SK-N-SH (cell line): ENCODE data around the gene JAKMIP1. TPM values are rescaled to one million over a fixed set of nuclear protein-coding genes. Genes with fewer than 3 reads are reported as not detected.
A peak's percentile ranks its signal among the peaks of the same experiment; 100 is the strongest.

Experiments
- CTCF ChIA-PET: fragments of 300-600, 350-600 bp; formaldehyde crosslinking; extraction: SDS; loops from one replicate; lab custom pipeline; 2021; lab: Yijun Ruan, JAX
- POLR2A ChIA-PET: fragments of 350-600 bp; sonication (Branson Sonifier 250); formaldehyde crosslinking; extraction: SDS; loops from one replicate; lab custom pipeline; 2020; ENCODE audit warnings: antibody characterized with exemption, inconsistent platforms; lab: Yijun Ruan, JAX
- DNase-seq: peaks from one replicate; pipeline ENCODE4 v3.0.0; 2012
- H2AFZ ChIP-seq: fragments of 200-600 bp; sonication (generic); 2 replicates; pipeline ENCODE4 v1.8.1; 2016; ENCODE audit warnings: antibody characterized with exemption, mild to moderate bottlenecking, low read depth
- H3F3A ChIP-seq: fragments of 200-600 bp; sonication (generic); replicated peaks from 2 replicates; pipeline ENCODE3; 2016; ENCODE audit warnings: antibody characterized with exemption, mild to moderate bottlenecking; ENCODE audit not compliant: insufficient read depth
- H3K27ac ChIP-seq, 2 experiments: fragments of 200-500 bp in 1 of 2; fragments of 200-600 bp in 1 of 2; sonication (Bioruptor generic) in 1 of 2; sonication (generic), shearing (Covaris generic) in 1 of 2; 2 replicates each; pipeline versions ENCODE4 v1.5.1 to v1.6.1; 2014 to 2016; ENCODE audit warnings: low read depth in 2 of 2, inconsistent platforms in 1 of 2, low read length in 1 of 2, mild to moderate bottlenecking in 1 of 2, mixed read lengths in 1 of 2
- H3K27me3 ChIP-seq: fragments of 200-600 bp; sonication (generic), shearing (Covaris generic); 2 replicates; pipeline ENCODE4 v1.6.1; 2016; ENCODE audit warnings: mixed run types; ENCODE audit not compliant: insufficient read depth
- H3K36me3 ChIP-seq, 2 experiments: fragments of 200-500 bp in 1 of 2; fragments of 200-600 bp in 1 of 2; sonication (Bioruptor generic) in 1 of 2; sonication (generic) in 1 of 2; replicated peaks in 1 of 2; 2 replicates each; pipeline versions ENCODE3 to v1.5.1; 2014 to 2016; ENCODE audit warnings: low read length in 1 of 2, mild to moderate bottlenecking in 1 of 2; ENCODE audit not compliant: insufficient read depth in 2 of 2, control insufficient read depth in 1 of 2
- H3K4me1 ChIP-seq, 2 experiments: fragments of 200-500 bp in 1 of 2; fragments of 200-600 bp in 1 of 2; sonication (Bioruptor generic) in 1 of 2; sonication (generic), shearing (Covaris generic) in 1 of 2; 2 replicates each; pipeline versions ENCODE4 v1.5.1 to v1.6.1; 2014 to 2016; ENCODE audit warnings: low read depth in 1 of 2, low read length in 1 of 2, mixed run types in 1 of 2; ENCODE audit not compliant: insufficient read depth in 2 of 2, control insufficient read depth in 1 of 2
- H3K4me2 ChIP-seq: fragments of 200-600 bp; sonication (generic), shearing (Covaris generic); 2 replicates; pipeline ENCODE4 v1.6.1; 2017; ENCODE audit warnings: mixed run types
- H3K4me3 ChIP-seq, 2 experiments: fragments of 200-500 bp in 1 of 2; fragments of 200-600 bp in 1 of 2; sonication (Bioruptor generic) in 1 of 2; sonication (generic), shearing (Covaris generic) in 1 of 2; 2 replicates each; pipeline versions ENCODE4 v1.5.1 to v1.8.1; 2014 to 2016; ENCODE audit warnings: low read depth in 2 of 2, inconsistent platforms in 1 of 2, low read length in 1 of 2, mild to moderate bottlenecking in 1 of 2, mixed read lengths in 1 of 2, moderate library complexity in 1 of 2
- H3K79me2 ChIP-seq: fragments of 200-600 bp; sonication (generic); 2 replicates; pipeline ENCODE4 v1.8.1; 2017; ENCODE audit warnings: mild to moderate bottlenecking; ENCODE audit not compliant: insufficient read depth
- H3K9ac ChIP-seq: fragments of 200-600 bp; sonication (generic); 2 replicates; pipeline ENCODE4 v1.6.1; 2017; ENCODE audit warnings: mixed run types
- H3K9me2 ChIP-seq: fragments of 200-600 bp; sonication (generic); 2 replicates; pipeline ENCODE4 v1.6.1; 2017; ENCODE audit warnings: mixed run types
- H3K9me3 ChIP-seq: fragments of 200-600 bp; sonication (generic); 2 replicates; pipeline ENCODE4 v1.6.1; 2017; ENCODE audit warnings: mixed run types, mild to moderate bottlenecking, moderate library complexity
- H4K20me1 ChIP-seq: fragments of 200-600 bp; sonication (generic); 2 replicates; pipeline ENCODE4 v1.6.1; 2017; ENCODE audit warnings: mild to moderate bottlenecking, mixed run types; ENCODE audit not compliant: insufficient read depth
- CHD2 ChIP-seq: fragments of 150-350 bp; IDR thresholded peaks from 2 replicates; pipeline ENCODE4 v1.6.1; 2018; ENCODE audit warnings: low read length; ENCODE audit not compliant: partially characterized antibody
- ELF1 ChIP-seq: IDR thresholded peaks from 2 replicates; pipeline ENCODE4 v1.4.0; 2012
- EP300 ChIP-seq, 2 experiments: IDR thresholded peaks; 2 replicates each; pipeline versions ENCODE4 v1.4.0 to v1.6.1; 2012; ENCODE audit warnings: borderline replicate concordance in 1 of 2, low read depth in 1 of 2, low read length in 1 of 2
- EZH2phosphoT487 ChIP-seq: fragments of 200-600 bp; sonication (generic); IDR thresholded peaks from 2 replicates; pipeline ENCODE4 v1.6.1; 2017; ENCODE audit warnings: low read depth, mixed run types, mild to moderate bottlenecking, antibody characterized with exemption, moderate library complexity, borderline replicate concordance
- FOSL2 ChIP-seq: IDR thresholded peaks from 2 replicates; pipeline ENCODE4 v1.4.0; 2012; ENCODE audit warnings: low read depth, mild to moderate bottlenecking, moderate library complexity, borderline replicate concordance
- GATA2 ChIP-seq: sonication (generic); formaldehyde crosslinking; IDR thresholded peaks from 2 replicates; pipeline ENCODE4 v1.5.0; 2020; ENCODE audit warnings: mild to moderate bottlenecking, missing genetic modification reagents
- JUND ChIP-seq: IDR thresholded peaks from 2 replicates; pipeline ENCODE4 v1.4.0; 2012
- MEF2A ChIP-seq: IDR thresholded peaks from 2 replicates; pipeline ENCODE4 v1.4.0; 2012; ENCODE audit warnings: low read depth, borderline replicate concordance
- SMC3 ChIP-seq: IDR thresholded peaks from 2 replicates; pipeline ENCODE4 v1.6.1; 2012; ENCODE audit warnings: low read depth, low read length, improper control_type of control experiment
- WGBS: methylation state at CpG from one replicate; pipeline ENCODE4 v1.1.6; 2017; ENCODE audit warnings: low lambda C conversion rate; 5-methylcytosine and 5-hydroxymethylcytosine counted together
- polyA plus RNA-seq, 3 experiments: library from polyadenylated mRNA; depleted of rRNA; stranded (reverse); fragments of >200 nt; gene quantifications; 2 replicates each; pipeline ENCODE4 v1.2.3, GENCODE V29; 2012
- TF ChIP-seq, protein P1 (sequence below): fragments of 150-350 bp; IDR thresholded peaks from 2 replicates; pipeline ENCODE4 v1.6.1; 2016; ENCODE audit warnings: mild to moderate bottlenecking, low read depth, low read length

The JAKMIP1 gene
- polyA plus RNA-seq, 1 of the 3 experiments (the other 2 are of a cell fraction), result 0.54 TPM

DNA sequence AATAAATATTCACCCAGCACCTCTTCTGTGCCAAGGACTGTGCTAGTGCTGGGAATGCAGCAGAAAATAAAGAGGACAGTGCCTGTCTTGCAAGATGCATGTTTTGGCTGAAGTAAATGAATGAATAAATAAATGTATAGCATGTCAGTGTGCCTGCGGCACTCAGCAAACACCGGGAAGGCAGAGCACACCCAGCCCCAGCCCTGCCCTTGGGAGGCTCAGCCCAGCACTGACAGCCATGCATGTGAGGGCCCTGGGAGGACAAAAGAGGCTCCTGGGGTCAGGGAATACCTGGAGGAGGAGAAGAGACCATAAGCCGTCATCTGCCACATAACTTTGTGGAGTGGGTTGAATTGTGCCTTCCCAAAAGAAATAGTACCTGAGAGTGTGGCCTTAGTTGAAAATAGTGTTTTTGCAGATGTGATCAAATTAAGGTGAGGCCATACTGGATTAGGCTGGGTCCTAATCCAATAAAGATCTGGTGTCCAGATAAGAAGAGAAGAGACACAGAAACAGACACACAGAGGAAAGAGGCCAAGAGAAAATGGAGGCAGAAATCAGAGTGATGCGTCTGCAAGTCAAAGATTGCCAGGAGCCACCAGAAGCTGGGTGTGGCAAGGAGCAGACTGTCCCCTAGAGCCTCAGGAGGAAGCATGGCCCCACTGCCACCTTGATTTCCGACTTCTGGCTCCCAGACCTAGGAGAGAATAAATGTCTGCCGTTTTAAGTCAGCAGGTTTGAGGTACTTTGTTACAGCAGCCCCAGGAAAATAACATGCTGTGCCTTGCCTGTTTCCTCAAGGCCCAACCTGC lies 198.5 kb downstream of the JAKMIP1 start:
- DNase-seq, result no peak
- Histone ChIP-seq H3K4me2 (no peak overlapping the region), H3K9me2 (no peaks in the 10 kb centered on the region), H3K27me3 (no peaks in the 10 kb centered on the region), H2AFZ (no peak overlapping the region), H3K4me3 (no peak overlapping the region), H4K20me1 (no peaks in the 10 kb centered on the region), H3K27ac (peak overlapping the region in 1 of 2 experiments; percentile 67; a peak in 1 of 4 replicates), H3K9me3 (no peaks in the 10 kb centered on the region), H3K79me2 (no peaks in the 10 kb centered on the region), H3K4me1 (peaks cover 0 to 23% of the 10 kb centered on the region in 2 experiments; a peak in 1 of 4 replicates), H3K36me3 (no peaks in the 10 kb centered on the region), H3K9ac (no peak overlapping the region), H3F3A (no peaks in the 10 kb centered on the region)
- WGBS, result 36% methylated on average over 6 of the region's 6 CpGs
- POLR2A ChIA-PET, result no interaction called here
- CTCF ChIA-PET, result interaction anchor here (0.9 to 7.2 kb wide), 9 partner anchors 10 to 544 kb away, joined by 3 to 105 read pairs (median 11); partner anchors contain the start of gene C4orf50
- TF ChIP-seq SMC3, result no peak
- TF ChIP-seq FOSL2, result no peak
- TF ChIP-seq JUND, result no peak
- peak; percentile 88 for TF ChIP-seq GATA2 (CRISPR knock-in tag)
- TF ChIP-seq, protein P1, sequence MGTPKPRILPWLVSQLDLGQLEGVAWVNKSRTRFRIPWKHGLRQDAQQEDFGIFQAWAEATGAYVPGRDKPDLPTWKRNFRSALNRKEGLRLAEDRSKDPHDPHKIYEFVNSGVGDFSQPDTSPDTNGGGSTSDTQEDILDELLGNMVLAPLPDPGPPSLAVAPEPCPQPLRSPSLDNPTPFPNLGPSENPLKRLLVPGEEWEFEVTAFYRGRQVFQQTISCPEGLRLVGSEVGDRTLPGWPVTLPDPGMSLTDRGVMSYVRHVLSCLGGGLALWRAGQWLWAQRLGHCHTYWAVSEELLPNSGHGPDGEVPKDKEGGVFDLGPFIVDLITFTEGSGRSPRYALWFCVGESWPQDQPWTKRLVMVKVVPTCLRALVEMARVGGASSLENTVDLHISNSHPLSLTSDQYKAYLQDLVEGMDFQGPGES, result no peak
- peak in 1 of 2 experiments; percentile 17; a peak in 1 of 4 replicates for TF ChIP-seq EP300 (IDR thresholded peaks at IDR 0.05; ENCODE audit: borderline replicate concordance in 1 of 2, low read depth in 1 of 2, low read length in 1 of 2)
- no peak for TF ChIP-seq EZH2phosphoT487

DNA sequence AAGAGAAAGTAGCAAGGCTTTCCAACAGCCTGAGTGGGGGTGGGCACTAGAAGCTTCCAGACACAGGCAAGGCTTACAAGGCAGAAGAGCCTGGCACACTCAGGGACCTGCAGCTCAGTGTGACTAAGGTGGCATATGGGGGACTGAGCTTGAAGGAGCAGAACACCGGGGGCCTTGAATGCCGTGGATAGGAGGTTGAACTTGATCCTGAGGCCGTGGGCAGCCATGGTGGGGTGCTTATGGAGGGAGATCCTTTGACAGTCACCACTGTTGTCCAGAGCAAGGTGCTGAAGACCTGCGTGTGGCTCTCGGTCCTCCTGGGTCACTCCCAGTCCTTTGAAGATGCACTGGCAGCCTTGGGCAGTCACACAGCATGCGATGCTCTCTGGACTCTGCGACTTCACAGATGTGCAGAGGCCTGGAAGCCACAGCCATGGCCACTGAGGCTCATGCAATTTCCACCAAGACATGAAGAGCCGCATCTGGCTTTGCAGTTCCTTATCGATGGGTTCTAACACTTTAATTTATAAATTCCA lies 200.5 kb downstream of the JAKMIP1 start:
- H3K36me3 ChIP-seq, result no peaks in the 10 kb centered on the region
- H3K4me2 ChIP-seq, result no peak overlapping the region
- H3F3A ChIP-seq, result no peaks in the 10 kb centered on the region
- H4K20me1 ChIP-seq, result no peaks in the 10 kb centered on the region
- H3K4me3 ChIP-seq, result no peak overlapping the region
- CTCF ChIA-PET, result interaction anchor here (0.7 to 7.2 kb wide), 17 partner anchors 11 to 339 kb away, joined by 3 to 107 read pairs (median 13); partner anchors contain the start of gene C4orf50
- H2AFZ ChIP-seq, result no peak overlapping the region
- no peak overlapping the region for H3K9ac ChIP-seq
- H3K9me2 ChIP-seq, result no peaks in the 10 kb centered on the region
- WGBS, result 33% methylated on average over 7 of the region's 9 CpGs
- no peak overlapping the region for H3K27ac ChIP-seq
- H3K79me2 ChIP-seq, result no peaks in the 10 kb centered on the region
- no peaks in the 10 kb centered on the region for H3K27me3 ChIP-seq
- peaks cover 0 to 23% of the 10 kb centered on the region in 2 experiments; a peak in 1 of 4 replicates for H3K4me1 ChIP-seq
- TF ChIP-seq SMC3, result no peak
- no peak for TF ChIP-seq CHD2
- TF ChIP-seq FOSL2, result no peak
- TF ChIP-seq ELF1, result no peak
- no peak for TF ChIP-seq JUND
- no peak for TF ChIP-seq MEF2A
- POLR2A ChIA-PET, result no interaction called here
- no peak for DNase-seq
- no peaks in the 10 kb centered on the region for H3K9me3 ChIP-seq
